Lung (tissue), 12 donors: ENCODE results near the gene THADA. TPM values are rescaled to one million over a fixed set of nuclear protein-coding genes. Genes with fewer than 3 reads are reported as not detected.
"Not testable (repeated sequence)": the region's sequence is repeated elsewhere in the genome, so short reads cannot be mapped to it uniquely, and the experiment has no call there.

Experiments used
- ATAC-seq: fragments of 200-7000 bp; cut with Tn5 transposase; one replicate; pipeline ENCODE4 v1.9.1; 2020; ENCODE audit warnings: moderate number of reproducible peaks; ENCODE audit not compliant: insufficient read depth, low FRiP score
- DNase-seq, 3 donors: peaks; one replicate each; pipeline ENCODE4 v3.0.0-alpha.2; 2013 to 2017
- H3K27ac ChIP-seq, 2 donors: one replicate each; pipeline ENCODE4 v1.5.1; 2013; ENCODE audit warnings: mild to moderate bottlenecking in 2 of 2, moderate library complexity in 2 of 2, control low read depth in 1 of 2, inconsistent platforms in 1 of 2, low read depth in 1 of 2, low read length in 1 of 2
- H3K27me3 ChIP-seq, 3 donors: one replicate each; pipeline ENCODE4 v1.5.1; 2013; ENCODE audit warnings: low read length in 2 of 3; ENCODE audit not compliant: control insufficient read depth in 3 of 3, insufficient read depth in 3 of 3
- H3K36me3 ChIP-seq, 4 donors: one replicate each; pipeline ENCODE4 v1.5.1; 2013; ENCODE audit warnings: low read length in 4 of 4, mild to moderate bottlenecking in 1 of 4, moderate library complexity in 1 of 4; ENCODE audit not compliant: control insufficient read depth in 4 of 4, insufficient read depth in 4 of 4
- H3K4me1 ChIP-seq, 5 donors: one replicate each; pipeline ENCODE4 v1.5.1; 2013; ENCODE audit warnings: low read length in 5 of 5, mild to moderate bottlenecking in 2 of 5, moderate library complexity in 1 of 5; ENCODE audit not compliant: control insufficient read depth in 5 of 5, insufficient read depth in 5 of 5
- H3K4me3 ChIP-seq: one replicate; pipeline ENCODE4 v1.5.1; 2013; ENCODE audit warnings: mild to moderate bottlenecking, control low read depth, moderate library complexity
- H3K9ac ChIP-seq, 2 donors: one replicate each; pipeline ENCODE4 v1.5.1; 2013; ENCODE audit warnings: low read length in 2 of 2, control low read depth in 1 of 2; ENCODE audit not compliant: insufficient read depth in 1 of 2
- H3K9me3 ChIP-seq, 4 donors: one replicate each; pipeline ENCODE4 v1.5.1; 2013; ENCODE audit warnings: low read length in 3 of 4, mild to moderate bottlenecking in 1 of 4, moderate library complexity in 1 of 4; ENCODE audit not compliant: control insufficient read depth in 4 of 4, insufficient read depth in 3 of 4
- WGBS, 2 donors: extraction: QIAGEN DNeasy Blood & Tissue Kit; methylation state at CpG; one replicate each; pipeline ENCODE4 v1.1.7; 2013; 5-methylcytosine and 5-hydroxymethylcytosine counted together
- polyA plus RNA-seq, 2 donors: library from polyadenylated mRNA; stranded (reverse); fragments of 200-250 nt; gene quantifications; one replicate each; pipeline ENCODE4 v1.2.1, GENCODE V29; 2013
- total RNA-seq, 2 donors: library from RNA; depleted of rRNA in 1 of 2; stranded (reverse); fragments of >200 nt in 1 of 2; gene quantifications; one replicate each; pipeline ENCODE4 v1.2.1, GENCODE V29; 2014 to 2021
- TF ChIP-seq, protein P1 (sequence below): IDR thresholded peaks from 2 replicates; pipeline ENCODE4 v1.5.1; 2012; ENCODE audit warnings: mild to moderate bottlenecking; ENCODE audit errors: control extremely low read depth, extremely low read depth
- donor health status: control.
- donor health status: control.
- donor health status: Bipolar disorder and iron deficiency.
- donor health status: healthy.
- donor health status: DM: yes; HTN: yes; CAD: no.

THADA gene
- total and polyA plus RNA-seq, 4 donors, result 11.3 to 72.5 (median 25.2) TPM

GRCh38 chr2:43553341-43553855, 42.4 kb downstream of the THADA start:
- ATAC-seq (no peak), DNase-seq (no peak)
- 71 to 73% methylated on average over 3 of the region's 3 CpGs for WGBS, 2 donors
- H3K36me3 ChIP-seq, result peaks cover 10 to 26% (median 18%) of the 10 kb centered on the region in 4 donors
- H3K9me3 ChIP-seq, result no peaks in the 10 kb centered on the region
- H3K4me1 ChIP-seq, result peaks cover 0 to 8% (median 4%) of the 10 kb centered on the region in 5 donors
- H3K9ac ChIP-seq, result no peak overlapping the region
- H3K27me3 ChIP-seq, result no peaks in the 10 kb centered on the region
- H3K27ac ChIP-seq, result no peak overlapping the region
- TF ChIP-seq, protein P1, sequence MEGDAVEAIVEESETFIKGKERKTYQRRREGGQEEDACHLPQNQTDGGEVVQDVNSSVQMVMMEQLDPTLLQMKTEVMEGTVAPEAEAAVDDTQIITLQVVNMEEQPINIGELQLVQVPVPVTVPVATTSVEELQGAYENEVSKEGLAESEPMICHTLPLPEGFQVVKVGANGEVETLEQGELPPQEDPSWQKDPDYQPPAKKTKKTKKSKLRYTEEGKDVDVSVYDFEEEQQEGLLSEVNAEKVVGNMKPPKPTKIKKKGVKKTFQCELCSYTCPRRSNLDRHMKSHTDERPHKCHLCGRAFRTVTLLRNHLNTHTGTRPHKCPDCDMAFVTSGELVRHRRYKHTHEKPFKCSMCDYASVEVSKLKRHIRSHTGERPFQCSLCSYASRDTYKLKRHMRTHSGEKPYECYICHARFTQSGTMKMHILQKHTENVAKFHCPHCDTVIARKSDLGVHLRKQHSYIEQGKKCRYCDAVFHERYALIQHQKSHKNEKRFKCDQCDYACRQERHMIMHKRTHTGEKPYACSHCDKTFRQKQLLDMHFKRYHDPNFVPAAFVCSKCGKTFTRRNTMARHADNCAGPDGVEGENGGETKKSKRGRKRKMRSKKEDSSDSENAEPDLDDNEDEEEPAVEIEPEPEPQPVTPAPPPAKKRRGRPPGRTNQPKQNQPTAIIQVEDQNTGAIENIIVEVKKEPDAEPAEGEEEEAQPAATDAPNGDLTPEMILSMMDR, result no peak
- no peak overlapping the region for H3K4me3 ChIP-seq

DNA sequence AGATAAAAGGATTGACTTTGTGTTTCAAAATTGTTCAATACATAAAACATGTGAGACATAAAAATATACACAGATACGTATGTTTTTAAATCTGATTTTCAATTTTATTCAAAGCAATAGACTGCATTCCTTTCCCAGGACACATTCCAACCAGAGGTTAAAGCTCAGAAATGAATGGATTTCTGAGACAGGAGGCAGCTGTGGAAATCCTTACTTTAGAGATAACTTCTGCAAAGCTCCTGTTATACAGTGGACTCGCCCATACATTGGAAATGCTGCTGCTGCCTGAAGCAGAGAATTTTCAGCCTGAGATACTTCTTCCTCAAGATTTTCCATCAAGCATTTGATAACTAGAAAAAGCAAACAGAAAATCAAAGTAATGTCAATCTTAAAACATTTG, 43.8 kb downstream of the THADA start:
- no peaks in the 10 kb centered on the region for H3K9me3 ChIP-seq
- TF ChIP-seq, protein P1, result no peak
- DNase-seq, result peak in 2 of 3 donors; percentile 48 to 71

DNA sequence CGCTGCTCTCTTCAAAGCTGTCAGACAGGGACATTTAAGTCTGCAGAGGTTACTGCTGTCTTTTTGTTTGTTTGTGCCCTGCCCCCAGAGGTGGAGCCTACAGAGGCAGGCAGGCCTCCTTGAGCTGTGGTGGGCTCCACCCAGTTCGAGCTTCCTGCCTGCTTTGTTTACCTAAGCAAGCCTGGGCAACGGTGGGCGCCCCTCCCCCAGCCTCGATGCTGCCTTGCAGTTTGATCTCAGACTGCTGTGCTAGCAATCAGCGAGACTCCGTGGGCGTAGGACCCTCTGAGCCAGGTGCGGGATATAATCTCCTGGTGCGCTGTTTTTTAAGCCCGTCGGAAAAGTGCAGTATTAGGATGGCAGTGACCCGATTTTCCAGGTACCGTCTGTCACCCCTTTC, 47.5 kb downstream of the THADA start:
- not testable (repeated sequence) for H3K9me3 ChIP-seq, DNase-seq, H3K27ac ChIP-seq, H3K4me1 ChIP-seq, ATAC-seq, H3K27me3 ChIP-seq, H3K9ac ChIP-seq, H3K4me3 ChIP-seq
- WGBS, 2 donors, result 89 to 90% methylated on average over 13 to 14 of the region's 14 CpGs
- H3K36me3 ChIP-seq, result peaks cover 2 to 16% (median 5%) of the 10 kb centered on the region in 4 donors

More for the DNA sequence above, 43.8 kb downstream of the THADA start:
- Histone ChIP-seq H3K9ac (no peak overlapping the region), H3K27me3 (no peaks in the 10 kb centered on the region), H3K4me1 (peaks cover 0 to 8% (median 4%) of the 10 kb centered on the region in 5 donors), H3K4me3 (no peak overlapping the region), H3K27ac (no peak overlapping the region), H3K36me3 (peaks cover 7 to 26% (median 14%) of the 10 kb centered on the region in 4 donors)
- WGBS, 2 donors, result 88 to 95% methylated on average over 2 of the region's 2 CpGs
- no peak for ATAC-seq

GRCh38 chr2:43542285-43542933, 53.4 kb downstream of the THADA start:
- Histone ChIP-seq H3K27me3 (no peaks in the 10 kb centered on the region), H3K9ac (no peak overlapping the region), H3K4me3 (no peak overlapping the region), H3K27ac (no peak overlapping the region), H3K9me3 (no peaks in the 10 kb centered on the region), H3K4me1 (peaks cover 0 to 33% (median 0%) of the 10 kb centered on the region in 5 donors), H3K36me3 (peaks cover 0 to 5% (median 0%) of the 10 kb centered on the region in 4 donors)
- TF ChIP-seq, protein P1, result peak; percentile 58
- ATAC-seq (no peak), DNase-seq (peak in 2 of 3 donors; percentile 84 to 85)
- WGBS, 2 donors, result 20 to 23% methylated on average over 3 of the region's 3 CpGs
